Suprapubic skin (tissue), 4 donors: ENCODE data around the gene CCDC92B.

Source experiments
- POLR2A ChIP-seq, 2 donors: fragments of 450-650 bp; IDR thresholded peaks; one replicate each; pipeline ENCODE4 v1.6.1; 2017; ENCODE audit warnings: antibody characterized with exemption in 2 of 2, mild to moderate bottlenecking in 2 of 2, moderate library complexity in 2 of 2
- POLR2AphosphoS5 ChIP-seq, 3 donors: sonication (generic); formaldehyde crosslinking; IDR thresholded peaks; one replicate each; pipeline ENCODE4 v1.6.1; 2017; ENCODE audit warnings: antibody characterized with exemption in 3 of 3
- TF ChIP-seq, protein P1 (sequence below), 2 donors: fragments of 200-600 bp in 1 of 2; fragments of 450-650 bp in 1 of 2; sonication (generic) in 1 of 2; IDR thresholded peaks; one replicate each; pipeline ENCODE4 v1.5.1; 2016 to 2019; ENCODE audit warnings: antibody characterized with exemption in 2 of 2, mild to moderate bottlenecking in 1 of 2, moderate library complexity in 1 of 2

DNA sequence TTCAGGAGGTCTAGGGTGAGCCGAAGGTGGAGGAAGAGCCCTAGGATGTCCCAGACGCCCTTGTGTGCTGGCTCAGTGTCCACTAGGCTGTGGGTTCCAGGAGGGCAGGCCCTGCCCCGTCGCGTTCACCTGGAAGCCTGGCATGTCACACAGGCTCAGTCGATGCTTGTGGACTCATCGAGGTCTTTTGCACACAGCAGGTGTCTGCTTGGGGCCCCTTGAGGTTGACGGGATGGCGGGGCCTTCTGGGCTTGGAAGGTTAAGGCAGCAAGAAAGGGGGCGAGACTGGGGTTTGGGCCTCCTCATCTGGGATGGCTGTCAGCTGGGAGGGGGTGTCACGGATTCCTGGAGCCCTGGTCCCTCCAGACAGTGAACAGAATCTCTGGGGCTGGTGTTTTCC is 48.7 kb upstream of the CCDC92B start:
- TF ChIP-seq, protein P1, sequence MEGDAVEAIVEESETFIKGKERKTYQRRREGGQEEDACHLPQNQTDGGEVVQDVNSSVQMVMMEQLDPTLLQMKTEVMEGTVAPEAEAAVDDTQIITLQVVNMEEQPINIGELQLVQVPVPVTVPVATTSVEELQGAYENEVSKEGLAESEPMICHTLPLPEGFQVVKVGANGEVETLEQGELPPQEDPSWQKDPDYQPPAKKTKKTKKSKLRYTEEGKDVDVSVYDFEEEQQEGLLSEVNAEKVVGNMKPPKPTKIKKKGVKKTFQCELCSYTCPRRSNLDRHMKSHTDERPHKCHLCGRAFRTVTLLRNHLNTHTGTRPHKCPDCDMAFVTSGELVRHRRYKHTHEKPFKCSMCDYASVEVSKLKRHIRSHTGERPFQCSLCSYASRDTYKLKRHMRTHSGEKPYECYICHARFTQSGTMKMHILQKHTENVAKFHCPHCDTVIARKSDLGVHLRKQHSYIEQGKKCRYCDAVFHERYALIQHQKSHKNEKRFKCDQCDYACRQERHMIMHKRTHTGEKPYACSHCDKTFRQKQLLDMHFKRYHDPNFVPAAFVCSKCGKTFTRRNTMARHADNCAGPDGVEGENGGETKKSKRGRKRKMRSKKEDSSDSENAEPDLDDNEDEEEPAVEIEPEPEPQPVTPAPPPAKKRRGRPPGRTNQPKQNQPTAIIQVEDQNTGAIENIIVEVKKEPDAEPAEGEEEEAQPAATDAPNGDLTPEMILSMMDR (IDR thresholded peaks at IDR 0.05): no peak
- TF ChIP-seq POLR2A (IDR thresholded peaks at IDR 0.05) (no peak), POLR2AphosphoS5 (IDR thresholded peaks at IDR 0.05) (no peak)
